Measurements from ENCODE around the gene BAZ2B. TPM values are rescaled to one million over a fixed set of nuclear protein-coding genes. Genes with fewer than 3 reads are reported as not detected.
A peak's percentile ranks its signal among the peaks of the same experiment; 100 is the strongest.

The BAZ2B gene
- total RNA-seq, 2 donors from 2014 or later = 13.7 to 14.1 TPM

GRCh38 chr2:159518321-159519005 lies 97.9 kb downstream of the BAZ2B start:
- H3K4me3 Mint-ChIP-seq = no peak overlapping the region
- peaks cover 14 to 24% of the 10 kb centered on the region in 2 donors for H3K4me1 Mint-ChIP-seq (ENCODE audit: low read depth in 2 of 2)
- no peaks in the 10 kb centered on the region for H3K27me3 Mint-ChIP-seq
- peaks cover 7% of the 10 kb centered on the region for H3K36me3 Mint-ChIP-seq
- ATAC-seq = no peak
- no peak overlapping the region for H3K27ac Mint-ChIP-seq
- DNase-seq (ENCODE audit: low spot score) = no peak
- peaks cover 4% of the 10 kb centered on the region for H3K9me3 Mint-ChIP-seq

- H3K36me3 Mint-ChIP-seq = peaks cover 10% of the 10 kb centered on the region
- H3K9me3 Mint-ChIP-seq = peaks cover 4% of the 10 kb centered on the region
- H3K4me3 Mint-ChIP-seq = peak overlapping the region; percentile 88
- ATAC-seq (peak; percentile 75 to 76), DNase-seq (ENCODE audit: low spot score) (no peak)
- H3K27ac Mint-ChIP-seq = peak overlapping the region; percentile 91 to 96
- no peaks in the 10 kb centered on the region for H3K27me3 Mint-ChIP-seq
- peaks cover 16 to 28% of the 10 kb centered on the region in 2 donors for H3K4me1 Mint-ChIP-seq (ENCODE audit: low read depth in 2 of 2)
Measured at GRCh38 chr2:159516241-159516758, 100.0 kb downstream of the BAZ2B start.

- Mint-ChIP-seq H3K4me3 (peak overlapping the region; percentile 89), H3K27me3 (no peaks in the 10 kb centered on the region), H3K9me3 (peaks cover 4% of the 10 kb centered on the region), H3K4me1 (ENCODE audit: low read depth in 2 of 2) (peaks cover 16 to 28% of the 10 kb centered on the region in 2 donors), H3K36me3 (peaks cover 10% of the 10 kb centered on the region), H3K27ac (peak overlapping the region; percentile 91 to 96)
- ATAC-seq (no peak), DNase-seq (ENCODE audit: low spot score) (no peak)
Measured at GRCh38 chr2:159515441-159515840, 100.9 kb downstream of the BAZ2B start.

GRCh38 chr2:159513745-159514144 lies 102.6 kb downstream of the BAZ2B start:
- ATAC-seq (no peak), DNase-seq (ENCODE audit: low spot score) (no peak)
- peaks cover 4% of the 10 kb centered on the region for H3K9me3 Mint-ChIP-seq
- no peaks in the 10 kb centered on the region for H3K27me3 Mint-ChIP-seq
- H3K27ac Mint-ChIP-seq = no peak overlapping the region
- H3K4me3 Mint-ChIP-seq = peak overlapping the region; percentile 0
- peaks cover 19 to 28% of the 10 kb centered on the region in 2 donors for H3K4me1 Mint-ChIP-seq (ENCODE audit: low read depth in 2 of 2)
- H3K36me3 Mint-ChIP-seq = peaks cover 10% of the 10 kb centered on the region

- no peak overlapping the region for H3K4me3 Mint-ChIP-seq
- DNase-seq (ENCODE audit: low spot score) = no peak
- ATAC-seq = no peak
- H3K36me3 Mint-ChIP-seq = no peaks in the 10 kb centered on the region
- peaks cover 19 to 21% of the 10 kb centered on the region in 2 donors for H3K4me1 Mint-ChIP-seq (ENCODE audit: low read depth in 2 of 2)
- H3K27me3 Mint-ChIP-seq = no peaks in the 10 kb centered on the region
- H3K27ac Mint-ChIP-seq = peak overlapping the region in 1 of 2 donors; percentile 69
- no peaks in the 10 kb centered on the region for H3K9me3 Mint-ChIP-seq
Measured at GRCh38 chr2:159508140-159508539, 108.2 kb downstream of the BAZ2B start.

GRCh38 chr2:159506764-159507440 lies 109.4 kb downstream of the BAZ2B start:
- Mint-ChIP-seq H3K4me3 (no peak overlapping the region), H3K27ac (peak overlapping the region; percentile 5 to 83), H3K27me3 (no peaks in the 10 kb centered on the region), H3K9me3 (no peaks in the 10 kb centered on the region), H3K4me1 (ENCODE audit: low read depth in 2 of 2) (peaks cover 20 to 22% of the 10 kb centered on the region in 2 donors), H3K36me3 (no peaks in the 10 kb centered on the region)
- DNase-seq (ENCODE audit: low spot score) = no peak
- ATAC-seq = no peak

GRCh38 chr2:159506202-159506601 lies 110.1 kb downstream of the BAZ2B start:
- Mint-ChIP-seq H3K27ac (peak overlapping the region; percentile 5 to 83), H3K36me3 (no peaks in the 10 kb centered on the region), H3K4me3 (no peak overlapping the region)

GRCh38 chr2:159505196-159505595 lies 111.2 kb downstream of the BAZ2B start:
- no peak for DNase-seq (ENCODE audit: low spot score)
- Mint-ChIP-seq H3K4me3 (no peak overlapping the region), H3K4me1 (ENCODE audit: low read depth in 2 of 2) (peaks cover 20 to 22% of the 10 kb centered on the region in 2 donors), H3K27me3 (no peaks in the 10 kb centered on the region), H3K27ac (no peak overlapping the region), H3K9me3 (peaks cover 1% of the 10 kb centered on the region), H3K36me3 (no peaks in the 10 kb centered on the region)
- ATAC-seq = no peak

More at GRCh38 chr2:159506202-159506601, 110.1 kb downstream of the BAZ2B start:
- no peaks in the 10 kb centered on the region for H3K9me3 Mint-ChIP-seq
- no peaks in the 10 kb centered on the region for H3K27me3 Mint-ChIP-seq
- DNase-seq (ENCODE audit: low spot score) (no peak), ATAC-seq (no peak)
- H3K4me1 Mint-ChIP-seq (ENCODE audit: low read depth in 2 of 2) = peaks cover 20 to 22% of the 10 kb centered on the region in 2 donors

GRCh38 chr2:159501743-159502142 lies 114.6 kb downstream of the BAZ2B start:
- peaks cover 3% of the 10 kb centered on the region for H3K9me3 Mint-ChIP-seq
- H3K27ac Mint-ChIP-seq = no peak overlapping the region
- H3K27me3 Mint-ChIP-seq = no peaks in the 10 kb centered on the region
- H3K4me1 Mint-ChIP-seq (ENCODE audit: low read depth in 2 of 2) = peaks cover 20 to 23% of the 10 kb centered on the region in 2 donors
- ATAC-seq (no peak), DNase-seq (ENCODE audit: low spot score) (no peak)
- no peaks in the 10 kb centered on the region for H3K36me3 Mint-ChIP-seq
- no peak overlapping the region for H3K4me3 Mint-ChIP-seq

- H3K27ac Mint-ChIP-seq = peak overlapping the region; percentile 69
- ATAC-seq = no peak
Measured at GRCh38 chr2:159497847-159498246, 118.5 kb downstream of the BAZ2B start.

GRCh38 chr2:159497256-159497655 lies 119.1 kb downstream of the BAZ2B start:
- peak overlapping the region; percentile 33 for H3K4me3 Mint-ChIP-seq
- no peak for DNase-seq (ENCODE audit: low spot score)
- ATAC-seq = peak; percentile 61 to 69
- peaks cover 9 to 12% of the 10 kb centered on the region in 2 donors for H3K4me1 Mint-ChIP-seq (ENCODE audit: low read depth in 2 of 2)
- H3K36me3 Mint-ChIP-seq = no peaks in the 10 kb centered on the region
- no peaks in the 10 kb centered on the region for H3K27me3 Mint-ChIP-seq
- peak overlapping the region; percentile 69 for H3K27ac Mint-ChIP-seq
- peaks cover 3% of the 10 kb centered on the region for H3K9me3 Mint-ChIP-seq

More at GRCh38 chr2:159497847-159498246, 118.5 kb downstream of the BAZ2B start:
- H3K4me3 Mint-ChIP-seq = no peak overlapping the region
- no peak for DNase-seq (ENCODE audit: low spot score)
- no peaks in the 10 kb centered on the region for H3K36me3 Mint-ChIP-seq
- H3K9me3 Mint-ChIP-seq = peaks cover 3% of the 10 kb centered on the region
- H3K4me1 Mint-ChIP-seq (ENCODE audit: low read depth in 2 of 2) = peaks cover 9 to 11% of the 10 kb centered on the region in 2 donors
- no peaks in the 10 kb centered on the region for H3K27me3 Mint-ChIP-seq

- DNase-seq (ENCODE audit: low spot score) (no peak), ATAC-seq (no peak)
- Mint-ChIP-seq H3K36me3 (no peaks in the 10 kb centered on the region), H3K4me1 (ENCODE audit: low read depth in 2 of 2) (peaks cover 2 to 9% of the 10 kb centered on the region in 2 donors), H3K9me3 (no peaks in the 10 kb centered on the region), H3K27me3 (no peaks in the 10 kb centered on the region), H3K27ac (no peak overlapping the region), H3K4me3 (no peak overlapping the region)
Measured at GRCh38 chr2:159489476-159489875, 126.9 kb downstream of the BAZ2B start.

- no peak for ATAC-seq
- Mint-ChIP-seq H3K4me1 (ENCODE audit: low read depth in 2 of 2) (peaks cover 3 to 6% of the 10 kb centered on the region in 2 donors), H3K27ac (no peak overlapping the region), H3K36me3 (no peaks in the 10 kb centered on the region), H3K4me3 (no peak overlapping the region), H3K9me3 (no peaks in the 10 kb centered on the region), H3K27me3 (no peaks in the 10 kb centered on the region)
- DNase-seq (ENCODE audit: low spot score) = no peak
Measured at GRCh38 chr2:159484532-159484931, 131.8 kb downstream of the BAZ2B start.

- H3K27ac Mint-ChIP-seq = no peak overlapping the region
- peaks cover 7% of the 10 kb centered on the region for H3K9me3 Mint-ChIP-seq
- H3K4me3 Mint-ChIP-seq = no peak overlapping the region
- peaks cover 18% of the 10 kb centered on the region for H3K36me3 Mint-ChIP-seq
- DNase-seq (ENCODE audit: low spot score) (no peak), ATAC-seq (no peak)
- no peaks in the 10 kb centered on the region for H3K4me1 Mint-ChIP-seq (ENCODE audit: low read depth in 2 of 2)
- H3K27me3 Mint-ChIP-seq = no peaks in the 10 kb centered on the region
Measured at GRCh38 chr2:159476329-159476728, 140.0 kb downstream of the BAZ2B start.
